Gastroesophageal sphincter (tissue), 3 donors: ENCODE data around the gene GNB5.

Experiments used
- EP300 ChIP-seq: sonication (generic); formaldehyde crosslinking; IDR thresholded peaks from one replicate; pipeline ENCODE4 v1.6.1; 2017; ENCODE audit warnings: antibody characterized with exemption, mild to moderate bottlenecking
- TF ChIP-seq, protein P1 (sequence below), 4 experiments: fragments of 200-600 bp in 2 of 4; fragments of 450-650 bp in 2 of 4; sonication (generic) in 1 of 4; IDR thresholded peaks; one replicate each; pipeline ENCODE4 v1.5.1; 2017 to 2019; ENCODE audit warnings: antibody characterized with exemption in 4 of 4, mild to moderate bottlenecking in 2 of 4, moderate library complexity in 2 of 4

DNA sequence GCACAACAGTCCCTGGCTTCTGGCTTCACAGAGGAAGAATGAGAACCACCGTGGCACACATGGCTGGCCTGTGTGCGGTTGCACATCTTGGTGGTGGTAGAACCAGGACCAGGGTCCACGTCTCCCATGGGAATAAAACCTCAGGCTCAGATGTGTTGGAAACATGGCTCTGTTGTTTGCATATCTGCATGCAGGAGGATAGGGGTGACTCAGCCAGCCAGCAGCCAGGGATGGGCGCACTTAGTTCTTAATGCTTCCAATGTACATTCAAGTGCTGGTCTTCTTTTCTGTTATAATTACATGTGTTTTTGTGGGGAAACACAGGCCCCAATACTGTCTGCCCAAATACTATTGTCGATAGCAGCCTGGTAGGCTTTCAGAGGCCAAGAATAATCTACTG, 42.8 kb downstream of the GNB5 start:
- TF ChIP-seq, protein P1, sequence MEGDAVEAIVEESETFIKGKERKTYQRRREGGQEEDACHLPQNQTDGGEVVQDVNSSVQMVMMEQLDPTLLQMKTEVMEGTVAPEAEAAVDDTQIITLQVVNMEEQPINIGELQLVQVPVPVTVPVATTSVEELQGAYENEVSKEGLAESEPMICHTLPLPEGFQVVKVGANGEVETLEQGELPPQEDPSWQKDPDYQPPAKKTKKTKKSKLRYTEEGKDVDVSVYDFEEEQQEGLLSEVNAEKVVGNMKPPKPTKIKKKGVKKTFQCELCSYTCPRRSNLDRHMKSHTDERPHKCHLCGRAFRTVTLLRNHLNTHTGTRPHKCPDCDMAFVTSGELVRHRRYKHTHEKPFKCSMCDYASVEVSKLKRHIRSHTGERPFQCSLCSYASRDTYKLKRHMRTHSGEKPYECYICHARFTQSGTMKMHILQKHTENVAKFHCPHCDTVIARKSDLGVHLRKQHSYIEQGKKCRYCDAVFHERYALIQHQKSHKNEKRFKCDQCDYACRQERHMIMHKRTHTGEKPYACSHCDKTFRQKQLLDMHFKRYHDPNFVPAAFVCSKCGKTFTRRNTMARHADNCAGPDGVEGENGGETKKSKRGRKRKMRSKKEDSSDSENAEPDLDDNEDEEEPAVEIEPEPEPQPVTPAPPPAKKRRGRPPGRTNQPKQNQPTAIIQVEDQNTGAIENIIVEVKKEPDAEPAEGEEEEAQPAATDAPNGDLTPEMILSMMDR (IDR thresholded peaks at IDR 0.05): no peak
- TF ChIP-seq EP300: no peak
